Embryonic facial prominence (tissue), 1 donor: ENCODE data around the gene TBC1D16.
"Not testable (repeated sequence)": the region's sequence is repeated elsewhere in the genome, so short reads cannot be mapped to it uniquely, and the experiment has no call there.

Experiments used
- DNase-seq: peaks from one replicate; pipeline ENCODE4 v3.0.0-alpha.2; 2016; ENCODE audit errors: extremely low spot score

Gene TBC1D16

DNA sequence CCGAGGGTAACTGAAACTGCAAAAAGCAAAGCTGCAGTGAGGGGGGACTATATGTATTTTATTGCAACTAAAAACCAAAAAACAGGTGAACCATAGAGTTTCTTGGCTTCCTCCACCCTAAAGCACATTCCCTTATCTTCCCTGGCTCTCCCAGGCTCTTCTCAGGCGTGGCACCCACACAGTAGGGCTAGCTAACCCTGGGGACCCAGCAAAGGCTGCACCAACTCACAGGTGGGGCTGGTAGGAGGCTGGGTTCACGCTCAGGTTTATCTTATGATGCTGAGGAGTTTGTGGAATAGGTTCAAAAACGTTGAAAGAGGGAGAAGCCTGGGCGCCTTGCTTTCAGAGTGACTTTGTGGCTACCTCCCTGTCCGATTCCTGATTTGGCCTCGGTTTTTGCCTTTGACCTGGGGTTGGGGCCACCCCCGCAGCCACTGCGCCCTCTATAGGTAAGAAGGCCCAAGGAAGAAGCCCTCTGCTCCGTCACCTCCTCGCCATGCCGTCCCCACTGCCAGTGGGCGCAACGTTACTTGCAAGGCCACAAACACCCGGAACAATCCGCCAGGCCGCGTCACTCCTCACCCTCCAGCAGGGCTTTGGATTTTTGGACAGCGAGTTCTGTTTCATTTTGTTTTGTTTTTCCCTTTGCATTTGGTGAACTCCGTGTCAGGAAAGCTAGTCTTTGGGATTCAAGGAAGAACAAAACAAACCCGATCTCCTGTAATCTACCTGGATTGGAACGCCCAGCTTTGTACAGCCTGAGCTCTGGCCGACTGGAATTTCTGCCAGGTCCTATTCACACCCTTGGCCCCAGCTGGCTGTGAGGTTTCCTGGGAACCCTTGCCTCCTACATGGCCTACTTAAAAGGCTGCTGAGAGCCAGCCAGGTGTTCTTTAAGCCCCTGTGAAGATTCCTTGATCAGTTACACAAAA is 60.8 kb downstream of the TBC1D16 start:
- DNase-seq = no peak

DNA sequence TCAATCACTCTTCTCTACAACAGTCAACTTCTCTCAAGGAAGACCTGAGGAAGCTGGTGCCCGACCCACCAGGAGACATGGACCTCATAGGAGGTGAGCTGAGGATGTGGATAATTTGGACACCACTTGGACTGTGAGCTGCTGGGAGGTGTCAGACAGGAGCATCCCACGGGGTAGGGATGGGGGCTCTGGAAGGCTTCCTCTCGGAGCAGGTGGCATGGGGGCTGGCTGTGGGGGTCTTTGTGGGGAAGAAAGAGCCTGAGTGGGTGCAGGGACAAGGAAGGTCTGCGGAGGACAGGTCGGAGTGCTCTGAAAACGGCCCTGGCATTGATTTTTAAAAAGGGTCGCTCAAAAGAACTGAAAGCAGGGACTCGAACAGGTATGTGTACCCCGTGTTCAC is 64.0 kb downstream of the TBC1D16 start:
- DNase-seq = no peak

DNA sequence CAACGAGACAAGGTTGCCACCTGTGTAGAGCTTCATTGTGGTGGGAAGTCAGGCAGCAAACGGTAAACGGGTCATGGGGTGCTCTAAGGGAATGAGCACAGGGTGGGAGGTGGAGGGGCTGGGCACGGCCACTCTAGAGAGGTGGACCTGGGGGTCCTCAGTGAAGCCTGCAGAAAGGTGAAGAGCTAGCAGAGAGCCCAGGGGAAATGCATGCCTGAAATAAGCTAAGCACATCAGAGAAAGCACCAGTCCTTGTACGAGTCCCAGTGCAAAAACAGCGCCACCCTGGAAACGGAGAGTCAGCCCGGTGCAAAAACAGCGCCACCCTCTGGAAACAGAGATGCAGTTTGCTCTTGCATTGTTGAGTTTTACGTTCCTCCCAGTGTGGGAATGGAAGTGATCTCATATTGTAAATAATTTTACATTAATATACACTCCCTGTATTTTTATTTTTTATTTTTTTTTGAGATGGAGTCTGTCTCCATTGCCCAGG is 65.0 kb downstream of the TBC1D16 start:
- DNase-seq = no peak

DNA sequence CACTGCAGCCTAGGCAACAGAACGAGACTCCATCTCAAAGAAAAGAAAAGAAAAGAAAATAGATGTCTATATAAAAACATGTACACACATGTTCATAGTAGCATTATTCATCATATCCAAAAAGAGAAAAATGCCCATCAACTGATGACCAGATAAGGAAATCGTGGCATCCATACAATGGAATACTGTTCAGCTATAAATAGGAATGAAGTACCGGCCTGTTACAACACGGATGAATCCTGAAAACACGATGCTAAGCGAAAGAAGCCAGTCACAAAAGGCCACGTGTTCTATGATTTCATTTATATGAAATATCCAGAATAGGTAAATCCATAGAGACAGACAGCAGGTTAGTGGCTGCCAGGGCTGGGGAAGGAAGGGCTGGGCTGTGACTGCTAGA is 65.8 kb downstream of the TBC1D16 start:
- DNase-seq = no peak

DNA sequence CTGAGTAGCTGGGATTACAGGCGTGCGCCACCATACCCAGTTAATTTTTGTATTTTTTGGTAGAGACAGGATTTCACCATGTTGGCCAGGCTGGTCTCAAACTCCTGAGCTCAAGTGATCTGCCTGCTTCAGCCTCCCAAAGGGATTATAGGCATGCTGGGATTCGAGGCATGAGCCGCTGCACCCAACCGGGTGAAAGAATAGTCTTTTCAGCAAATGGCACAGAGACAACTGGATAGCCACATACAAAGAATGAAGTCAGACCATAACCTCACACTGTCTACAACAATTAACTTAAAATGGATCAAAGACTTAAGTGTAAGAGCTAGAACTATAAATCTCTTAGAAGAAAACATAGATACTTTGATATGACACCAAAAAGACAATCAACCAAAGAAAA is 67.6 kb downstream of the TBC1D16 start:
- DNase-seq = no peak

GRCh38 chr17:79966681-79967080 is 69.0 kb downstream of the TBC1D16 start:
- no peak for DNase-seq

GRCh38 chr17:79965806-79966205 is 69.9 kb downstream of the TBC1D16 start:
- no peak for DNase-seq

DNA sequence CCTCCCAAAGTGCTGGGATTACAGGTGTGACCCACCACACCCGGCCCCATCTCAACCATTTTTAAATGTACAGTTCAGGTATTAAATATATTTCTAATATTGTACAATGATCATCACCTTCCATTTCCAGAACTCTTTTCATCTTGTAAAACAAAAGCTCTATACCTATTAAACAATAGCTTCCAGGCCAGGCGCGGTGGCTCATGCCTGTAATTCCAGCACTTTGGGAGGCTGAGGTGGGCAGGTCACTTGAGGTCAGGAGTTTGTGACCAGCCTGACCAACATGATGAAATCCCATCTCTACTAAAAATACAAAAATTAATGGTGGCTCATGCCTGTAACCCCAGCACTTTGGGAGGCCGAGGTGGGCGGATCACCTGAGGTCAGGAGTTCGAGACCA is 73.2 kb downstream of the TBC1D16 start:
- DNase-seq = not testable (repeated sequence)

- DNase-seq = not testable (repeated sequence)
Observed at GRCh38 chr17:79961567-79961966, 74.1 kb downstream of the TBC1D16 start.

DNA sequence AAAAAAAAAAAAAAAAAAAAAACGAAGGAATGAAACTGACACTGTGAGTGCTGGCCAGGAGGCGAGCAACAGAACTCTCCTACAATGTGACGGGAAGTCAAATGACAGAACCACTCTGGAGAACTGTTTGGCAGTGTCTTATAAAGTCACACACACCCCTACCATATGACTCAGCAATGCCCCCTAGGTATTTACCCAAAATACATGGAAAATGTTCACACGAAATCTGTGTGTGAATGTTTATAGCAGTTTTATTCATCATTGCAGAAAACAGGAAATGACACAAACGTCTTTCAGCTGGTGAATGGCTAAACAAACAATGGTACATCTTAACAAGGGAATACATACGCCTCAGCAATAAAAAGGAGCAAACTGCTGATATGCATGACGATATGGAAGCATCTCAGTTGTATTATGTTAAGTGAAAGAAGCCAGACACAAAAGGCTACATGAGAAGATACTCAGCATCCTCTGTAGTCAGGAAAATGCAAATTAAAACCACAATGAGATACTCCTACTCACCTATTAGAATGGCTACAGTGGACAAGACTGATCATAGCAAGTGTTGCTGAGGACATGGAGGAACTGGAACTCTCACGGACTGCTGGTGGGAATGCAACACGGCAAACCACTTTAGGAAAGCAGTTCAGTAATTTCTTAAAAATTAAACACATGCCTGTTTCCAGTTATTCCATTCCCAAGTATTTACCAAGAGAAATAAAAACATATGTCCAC is 74.7 kb downstream of the TBC1D16 start:
- DNase-seq = no peak

- DNase-seq = no peak
Observed at GRCh38 chr17:79959042-79959441, 76.6 kb downstream of the TBC1D16 start.

- DNase-seq = no peak
Observed at GRCh38 chr17:79956853-79957252, 78.8 kb downstream of the TBC1D16 start.

DNA sequence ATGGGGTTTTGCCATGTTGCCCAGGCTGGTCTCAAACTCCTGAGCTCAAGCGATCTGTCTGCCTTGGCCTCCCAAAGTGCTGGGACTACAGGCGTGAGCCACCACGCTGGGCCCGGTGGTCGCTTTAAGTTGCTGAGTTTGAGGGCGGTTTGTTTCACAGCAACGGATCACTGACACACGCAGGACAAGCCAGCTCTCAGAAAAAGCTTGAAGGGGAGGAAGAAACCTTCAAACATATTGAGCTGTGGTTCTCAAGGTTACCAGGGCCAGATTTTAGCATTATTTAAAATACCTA is 79.3 kb downstream of the TBC1D16 start:
- not testable (repeated sequence) for DNase-seq

DNA sequence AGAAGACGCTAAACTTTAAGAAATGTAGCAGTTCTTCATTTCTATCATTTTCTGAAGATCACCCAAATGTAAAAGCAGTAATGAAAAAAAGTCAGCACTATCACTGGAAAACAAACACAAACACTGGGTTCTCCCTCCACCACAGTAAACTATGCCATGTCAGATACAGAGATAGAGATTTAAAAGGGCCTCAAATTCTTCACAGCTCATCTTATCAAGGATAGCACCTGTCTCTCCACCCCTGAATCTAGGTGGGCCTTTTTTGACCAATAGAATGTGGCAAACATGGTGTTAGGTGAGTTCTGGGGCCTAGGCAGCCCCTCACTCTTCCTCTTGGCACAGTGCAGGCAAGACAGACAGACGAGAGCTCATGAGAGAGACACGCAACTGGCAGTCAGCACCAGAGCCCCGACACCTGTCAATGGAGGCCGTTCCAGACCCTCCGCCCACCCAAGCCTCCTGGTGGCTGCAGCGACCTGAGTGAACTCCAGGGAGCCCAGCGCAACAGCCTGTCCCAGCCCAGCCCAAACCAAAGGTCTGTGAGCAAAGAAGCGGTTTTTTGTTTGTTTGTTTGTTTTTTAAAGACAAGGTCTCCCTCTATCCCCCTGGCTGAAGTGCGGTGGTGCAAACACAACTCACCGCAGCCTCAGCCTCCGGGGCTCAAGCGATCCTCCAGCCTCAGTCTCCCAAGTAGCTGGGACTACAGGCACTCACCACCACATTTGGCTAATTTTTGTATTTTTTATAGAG is 79.8 kb downstream of the TBC1D16 start:
- no peak for DNase-seq

- DNase-seq = no peak
Observed at GRCh38 chr17:79955167-79955549, 80.5 kb downstream of the TBC1D16 start.

DNA sequence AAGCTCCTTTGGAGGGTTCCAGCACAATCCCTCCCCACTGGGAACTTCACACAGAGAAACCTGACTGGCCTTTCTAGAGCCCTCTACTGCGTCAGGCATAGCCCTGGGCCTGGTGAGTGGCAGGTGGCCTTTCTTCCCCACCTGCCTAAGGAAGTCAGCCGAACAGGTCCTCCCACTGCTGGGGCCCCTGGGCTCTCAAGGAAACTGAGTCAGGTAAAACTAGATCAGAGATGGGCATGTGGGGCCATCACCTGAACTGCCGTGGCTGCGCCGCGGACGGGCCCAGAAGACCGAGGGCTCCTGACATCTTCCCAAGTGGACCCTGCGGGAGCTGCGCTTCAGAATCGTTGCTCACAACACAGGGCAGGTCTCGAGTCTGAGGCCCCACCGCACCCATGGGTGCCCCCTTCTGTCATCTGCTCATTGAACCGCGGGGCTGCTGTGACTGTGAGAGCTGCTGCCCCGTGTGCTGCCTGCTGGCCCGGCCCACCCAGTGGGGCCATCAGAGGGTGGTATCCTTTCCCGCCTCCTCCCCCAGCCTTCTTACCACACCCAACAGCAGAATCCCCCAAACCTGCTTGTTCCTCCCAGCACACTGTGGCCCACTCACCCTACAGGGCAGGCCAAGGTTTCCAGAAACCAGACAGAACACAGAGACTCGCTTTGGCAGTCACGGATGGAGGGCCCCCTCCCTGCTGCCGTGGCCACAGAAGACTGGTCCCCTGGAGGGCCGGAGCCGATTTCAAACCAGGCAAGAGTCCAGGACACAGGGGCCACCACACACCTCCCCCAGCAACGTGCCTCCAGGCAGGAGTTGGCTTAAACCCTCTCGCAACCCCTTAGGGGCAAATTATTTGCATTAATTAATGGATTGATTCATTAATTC is 81.1 kb downstream of the TBC1D16 start:
- DNase-seq = no peak

DNA sequence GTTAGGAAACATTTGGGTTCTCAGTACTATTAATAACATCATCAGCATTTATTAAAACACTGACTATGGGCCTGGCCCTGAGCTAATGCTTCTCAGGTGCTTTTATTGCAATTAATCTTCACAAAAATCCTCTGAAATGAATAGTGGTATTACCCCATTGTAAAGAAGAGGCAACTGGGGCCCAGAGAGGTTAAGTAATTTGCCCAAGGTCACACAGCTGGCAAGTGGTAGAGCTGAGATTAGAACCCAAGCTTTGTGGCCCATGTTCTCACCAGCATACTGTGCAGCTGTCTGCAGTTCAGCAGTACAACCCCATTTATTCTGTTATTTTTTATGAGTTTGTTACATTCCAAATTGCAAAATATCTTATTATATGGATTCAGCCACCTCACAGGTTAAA is 82.3 kb downstream of the TBC1D16 start:
- no peak for DNase-seq

- no peak for DNase-seq
Observed at GRCh38 chr17:79952901-79953300, 82.8 kb downstream of the TBC1D16 start.

DNA sequence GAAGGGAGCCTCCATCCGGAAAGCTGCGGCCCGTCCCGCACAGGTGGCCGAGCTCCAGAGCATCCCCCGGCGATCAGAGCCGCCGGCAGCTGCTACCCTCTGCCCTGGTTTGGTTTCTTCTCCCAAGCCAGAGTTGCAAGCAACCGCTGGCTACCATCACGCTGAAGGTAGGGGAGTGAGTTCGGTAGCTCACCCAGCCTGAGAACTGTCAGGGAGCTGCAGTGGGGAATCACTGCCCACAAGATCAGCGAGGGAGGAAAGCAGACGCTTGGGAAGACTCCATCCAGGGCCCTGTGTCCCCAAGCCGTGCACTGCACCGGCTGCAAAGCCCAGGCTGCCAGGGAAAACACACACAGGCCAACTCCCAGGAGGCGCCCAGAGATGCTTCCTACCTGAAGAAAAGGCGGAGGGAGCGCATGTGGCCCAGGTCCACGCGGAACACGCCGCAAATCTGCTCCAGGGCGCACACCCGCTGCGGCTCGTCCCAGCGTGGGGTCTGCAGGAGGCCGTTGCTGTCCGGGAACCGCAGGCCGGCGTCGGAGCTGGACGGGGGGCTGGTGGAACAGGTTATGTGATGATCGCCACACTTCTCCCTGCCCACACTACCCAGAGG is 83.3 kb downstream of the TBC1D16 start:
- DNase-seq = no peak

DNA sequence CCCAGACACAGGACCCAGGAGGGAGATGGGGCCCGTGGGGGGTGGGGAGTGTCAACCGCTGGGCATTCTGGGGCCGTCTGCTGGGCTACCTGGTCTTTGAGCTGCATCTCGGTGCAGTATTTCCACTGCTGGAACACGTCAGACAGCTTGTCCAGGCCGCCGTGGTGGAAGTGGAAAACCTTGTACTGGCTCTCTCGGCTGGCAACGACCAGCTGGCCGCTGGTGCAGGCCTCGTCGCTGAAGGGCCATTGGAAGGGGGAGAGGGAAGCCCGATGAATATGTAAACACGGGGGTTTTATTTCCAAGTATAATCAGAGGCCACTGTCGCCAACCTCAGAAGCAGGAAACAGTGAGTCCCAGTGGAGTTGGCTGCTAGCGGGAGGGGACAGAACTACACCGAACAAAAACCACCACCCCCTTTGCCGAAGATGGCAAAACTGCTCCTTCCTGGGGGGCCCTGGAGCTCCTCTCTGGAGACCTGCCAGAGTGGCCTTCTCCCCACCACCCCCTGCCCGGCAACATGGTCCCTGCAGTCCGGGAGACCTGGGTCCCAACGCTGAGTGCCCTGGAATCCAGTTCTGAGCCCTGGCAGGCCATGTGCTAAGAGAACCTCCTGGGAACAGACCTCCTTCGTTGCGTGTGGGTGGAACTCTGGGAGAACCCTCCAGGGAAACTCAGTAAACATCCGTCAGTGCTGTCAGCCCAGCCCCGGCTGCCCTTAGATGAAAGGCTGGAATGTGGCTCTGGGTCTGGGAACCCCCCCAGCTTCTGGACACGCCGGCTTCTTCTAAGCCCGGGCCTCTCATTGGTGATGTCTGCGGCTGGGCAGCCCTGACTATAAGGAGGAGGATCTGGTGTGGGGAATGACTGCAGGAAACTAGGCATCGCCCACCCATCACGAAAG is 84.1 kb downstream of the TBC1D16 start:
- DNase-seq = no peak
